Testis (tissue), 2 donors: ENCODE measurements around the gene MAT2B.

Source experiments
- CTCF ChIP-seq, 3 experiments: fragments of 450-650 bp in 2 of 3; fragments of 200-600 bp in 1 of 3; sonication (generic) in 1 of 3; IDR thresholded peaks; one replicate each; pipeline ENCODE4 v1.5.1; 2016 to 2019; ENCODE audit warnings: antibody characterized with exemption in 3 of 3, mild to moderate bottlenecking in 2 of 3, moderate library complexity in 1 of 3
- POLR2A ChIP-seq: fragments of 450-650 bp; IDR thresholded peaks from one replicate; pipeline ENCODE4 v1.6.1; 2017; ENCODE audit warnings: antibody characterized with exemption, mild to moderate bottlenecking, moderate library complexity

- no peak for TF ChIP-seq CTCF (IDR thresholded peaks at IDR 0.05)
- TF ChIP-seq POLR2A, result no peak
Measured at GRCh38 chr5:163478982-163479271, 26.5 kb upstream of the MAT2B start.
